ENCODE results near the gene DTYMK. TPM values are rescaled to one million over a fixed set of nuclear protein-coding genes. Genes with fewer than 3 reads are reported as not detected.

DTYMK gene
- total and polyA plus RNA-seq, 2 of the 8 experiments (the other 6 are each of a cell fraction or from before 2014, with no cell fraction given) = 58.3 to 69.9 TPM

- TF ChIP-seq JUND (IDR thresholded peaks at IDR 0.05; ENCODE audit: low read length) = no peak
- no peak for TF ChIP-seq HDAC2 (IDR thresholded peaks at IDR 0.05; ENCODE audit: borderline replicate concordance in 1 of 2, low read depth in 2 of 2, low read length in 2 of 2)
- no peak for TF ChIP-seq RXRA (IDR thresholded peaks at IDR 0.05; ENCODE audit: insufficient read depth, low read depth, low read length)
- no peak for TF ChIP-seq POU5F1 (IDR thresholded peaks at IDR 0.05; ENCODE audit: low read depth, low read length)
- no peak for TF ChIP-seq RBBP5 (IDR thresholded peaks at IDR 0.05; ENCODE audit: borderline replicate concordance, low read depth, low read length)
These were observed 8.3 kb downstream of the DTYMK start (continued) for GRCh38 chr2:241678307-241678706.
